Activated CD4-positive, alpha-beta memory T cell treated with anti-CD3 and anti-CD28 coated beads for 36 hours (primary cell): ENCODE measurements around the gene ACAT2. TPM values are rescaled to one million over a fixed set of nuclear protein-coding genes. Genes with fewer than 3 reads are reported as not detected.
A peak's percentile ranks its signal among the peaks of the same experiment; 100 is the strongest.
"Not testable (repeated sequence)": the region's sequence is repeated elsewhere in the genome, so short reads cannot be mapped to it uniquely, and the experiment has no call there.

ENCODE experiments used
- CTCF ChIA-PET: fragments of 350-600 bp; sonication (Branson Sonifier 250); formaldehyde crosslinking; loops from one replicate; lab custom pipeline; 2021; ENCODE audit warnings: antibody characterized with exemption, inconsistent platforms; lab: Charles Lee
- POLR2A ChIA-PET: fragments of 350-600 bp; sonication (Branson Sonifier 250); formaldehyde crosslinking; loops from one replicate; lab custom pipeline; 2021; ENCODE audit warnings: antibody characterized with exemption; lab: Charles Lee
- DNase-seq: peaks from one replicate; pipeline ENCODE4 v3.0.0-alpha.2; 2020
- H3K27ac Mint-ChIP-seq: one replicate; pipeline ENCODE4 v1.8.0; 2021; ENCODE audit warnings: mixed read lengths
- H3K27me3 Mint-ChIP-seq: one replicate; pipeline ENCODE4 v1.8.0; 2021; ENCODE audit warnings: mixed read lengths
- H3K36me3 Mint-ChIP-seq: one replicate; pipeline ENCODE4 v1.8.0; 2021; ENCODE audit warnings: mixed read lengths
- H3K4me1 Mint-ChIP-seq: one replicate; pipeline ENCODE4 v1.8.0; 2021; ENCODE audit warnings: low read depth, mixed read lengths
- H3K4me3 Mint-ChIP-seq: one replicate; pipeline ENCODE4 v1.8.0; 2021; ENCODE audit warnings: mild to moderate bottlenecking, mixed read lengths
- H3K9me3 Mint-ChIP-seq: one replicate; pipeline ENCODE4 v1.8.0; 2021; ENCODE audit warnings: mixed read lengths
- intact Hi-C: fragments of 100-400 bp; cut with micrococcal nuclease; formaldehyde crosslinking; loops from one replicate; pipeline ENCODE4 v1.15.1; 2023
- total RNA-seq, 2 experiments: library from RNA; stranded (reverse); gene quantifications; one replicate each; pipeline ENCODE4 v1.2.3, GENCODE V29; 2021

The ACAT2 gene
- total RNA-seq, 2 experiments from 2014 or later = 115 to 116 TPM

- H3K9me3 Mint-ChIP-seq = no peaks in the 10 kb centered on the region
- H3K36me3 Mint-ChIP-seq = peaks cover 60% of the 10 kb centered on the region
- no peaks in the 10 kb centered on the region for H3K27me3 Mint-ChIP-seq
- H3K4me3 Mint-ChIP-seq = no peak overlapping the region
- peaks cover 8% of the 10 kb centered on the region for H3K4me1 Mint-ChIP-seq
- POLR2A ChIA-PET = no interaction called here
- CTCF ChIA-PET = no interaction called here
- no peak for DNase-seq
- peak overlapping the region; percentile 40 for H3K27ac Mint-ChIP-seq
- intact Hi-C loops = no loop called here
These were observed 15.5 kb downstream of the ACAT2 start for GRCh38 chr6:159777240-159777904.

DNA sequence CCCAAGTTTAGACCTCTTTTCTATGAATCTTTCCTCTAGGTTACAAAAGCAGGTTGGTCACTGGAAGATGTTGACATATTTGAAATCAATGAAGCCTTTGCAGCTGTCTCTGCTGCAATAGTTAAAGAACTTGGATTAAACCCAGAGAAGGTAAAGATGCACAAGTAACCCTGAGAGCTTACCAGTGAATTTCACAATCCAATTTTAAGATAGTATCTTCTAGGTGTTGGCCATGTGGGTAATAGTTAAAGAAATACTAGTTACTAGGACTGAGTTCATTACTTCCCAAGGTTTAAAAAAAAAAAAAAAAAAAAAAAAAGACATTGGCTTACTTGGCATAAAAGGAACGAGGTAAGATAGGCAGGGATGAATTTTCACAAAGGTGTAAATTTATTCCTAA lies 16.3 kb downstream of the ACAT2 start:
- H3K4me3 Mint-ChIP-seq = no peak overlapping the region
- CTCF ChIA-PET = no interaction called here
- no peaks in the 10 kb centered on the region for H3K9me3 Mint-ChIP-seq
- no peak for DNase-seq
- peaks cover 68% of the 10 kb centered on the region for H3K36me3 Mint-ChIP-seq
- intact Hi-C loops = no loop called here
- H3K27me3 Mint-ChIP-seq = no peaks in the 10 kb centered on the region
- H3K27ac Mint-ChIP-seq = no peak overlapping the region
- POLR2A ChIA-PET = no interaction called here
- H3K4me1 Mint-ChIP-seq = peaks cover 16% of the 10 kb centered on the region

GRCh38 chr6:159778542-159779103 lies 16.8 kb downstream of the ACAT2 start:
- ChIA-PET POLR2A (no interaction called here), CTCF (no interaction called here)
- H3K9me3 Mint-ChIP-seq = no peaks in the 10 kb centered on the region
- peaks cover 71% of the 10 kb centered on the region for H3K36me3 Mint-ChIP-seq
- peaks cover 19% of the 10 kb centered on the region for H3K4me1 Mint-ChIP-seq
- intact Hi-C loops = no loop called here
- no peak for DNase-seq
- H3K4me3 Mint-ChIP-seq = no peak overlapping the region
- no peak overlapping the region for H3K27ac Mint-ChIP-seq
- H3K27me3 Mint-ChIP-seq = no peaks in the 10 kb centered on the region

DNA sequence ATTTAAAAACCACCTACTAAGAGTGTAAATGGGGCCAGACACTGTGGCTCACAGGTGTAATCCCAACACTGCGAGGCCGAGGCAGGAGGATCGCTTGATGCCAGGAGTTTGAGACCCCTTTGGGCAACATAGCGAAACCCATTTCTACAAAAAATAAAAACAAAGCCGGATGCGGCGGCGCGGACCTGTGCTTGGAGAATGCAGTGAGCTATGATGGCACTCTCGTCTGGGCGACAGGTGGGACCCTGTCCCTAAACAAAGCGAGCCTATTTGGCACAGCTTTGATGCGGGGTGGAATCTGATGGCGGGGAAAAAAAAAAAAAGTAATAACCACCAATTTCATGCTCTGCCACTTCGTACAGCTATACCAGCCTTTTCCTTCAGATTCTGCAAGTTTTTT lies 26.4 kb downstream of the ACAT2 start:
- H3K4me3 Mint-ChIP-seq = peak overlapping the region; percentile 96
- H3K27ac Mint-ChIP-seq = peak overlapping the region; percentile 98
- H3K27me3 Mint-ChIP-seq = no peaks in the 10 kb centered on the region
- intact Hi-C loops = loop anchor here (5.0 kb wide), 1 partner anchor 194 kb away; no protein-coding TSS in a partner anchor
- peaks cover 62% of the 10 kb centered on the region for H3K4me1 Mint-ChIP-seq
- H3K9me3 Mint-ChIP-seq = no peaks in the 10 kb centered on the region
- DNase-seq = peak; percentile 39
- POLR2A ChIA-PET = interaction anchor here (0.7 to 5.2 kb wide), 6 partner anchors 27 to 178 kb away, joined by 3 to 90 read pairs (median 14); partner anchors contain the start of genes ACAT2, SOD2 and WTAP
- CTCF ChIA-PET = interaction anchor here (1.6 kb wide), 1 partner anchor 19 kb away, joined by 5 read pairs; no protein-coding TSS in a partner anchor
- peaks cover 75% of the 10 kb centered on the region for H3K36me3 Mint-ChIP-seq

GRCh38 chr6:159788753-159789376 lies 27.0 kb downstream of the ACAT2 start:
- peaks cover 73% of the 10 kb centered on the region for H3K36me3 Mint-ChIP-seq

DNA sequence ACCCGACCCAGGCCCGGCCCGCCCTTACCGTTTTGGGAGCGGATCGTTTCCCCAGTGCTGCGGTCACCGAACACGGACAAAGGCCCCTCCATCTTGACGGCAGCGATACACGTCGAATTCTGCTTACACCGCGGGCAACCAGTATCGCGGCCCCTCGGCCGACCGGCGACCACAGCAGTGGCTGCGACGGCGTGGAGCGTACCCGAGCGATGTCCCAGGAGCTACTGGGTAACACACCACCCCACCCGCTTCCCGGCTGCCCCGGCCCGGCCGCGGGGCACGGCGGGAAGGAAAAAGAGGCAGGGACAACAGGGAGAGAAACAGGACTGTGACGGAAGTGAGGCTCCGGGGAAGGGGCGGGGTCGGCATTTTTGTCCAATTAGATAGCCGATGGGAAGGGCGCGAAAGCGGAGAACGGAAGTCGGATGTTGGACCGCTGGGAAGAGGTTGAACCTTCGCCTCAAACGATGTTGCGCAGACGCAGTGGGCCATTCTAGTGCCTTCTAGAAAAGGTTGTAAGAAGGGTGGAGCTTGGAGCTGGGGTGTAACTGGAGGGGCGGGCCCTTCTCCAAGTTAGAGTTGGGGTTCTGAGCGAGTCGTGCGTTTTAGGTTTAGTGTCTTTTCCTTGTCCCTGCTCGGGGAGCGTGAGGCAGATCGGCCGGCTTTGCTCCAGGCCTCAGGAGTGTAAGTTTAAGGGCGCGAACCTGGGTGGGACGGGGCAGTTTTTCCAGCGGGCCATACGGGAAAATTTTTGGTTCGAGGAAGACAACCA lies 27.7 kb downstream of the ACAT2 start, which contains the start of gene TCP1:
Gene TCP1 (minus strand): TSS at position 226 of the 772 bp plus-strand sequence. CDS start 134 bp downstream, at position 92.
- ChIA-PET CTCF (interaction anchor here (0.7 to 2.2 kb wide), 2 partner anchors 57 to 98 kb away, joined by 3 to 9 read pairs; no protein-coding TSS in a partner anchor), POLR2A (interaction anchor here (0.6 to 5.2 kb wide), 9 partner anchors 20 to 193 kb away, joined by 3 to 90 read pairs (median 6); partner anchors contain the start of genes ACAT2, SOD2 and WTAP)
- H3K27ac Mint-ChIP-seq = peak within 1 kb of the TSS; percentile 98
- no peaks in the 10 kb centered on the region for H3K9me3 Mint-ChIP-seq
- peak; percentile 100 for DNase-seq
- H3K36me3 Mint-ChIP-seq = peaks cover 73% of the 10 kb centered on the region
- H3K27me3 Mint-ChIP-seq = no peaks in the 10 kb centered on the region
- H3K4me3 Mint-ChIP-seq = peak within 1 kb of the TSS; percentile 96
- intact Hi-C loops = loop anchor here (1.0 to 5.0 kb wide), 7 partner anchors 27 to 673 kb away; partner anchors contain the start of genes ACAT2, SOD2 and WTAP
- H3K4me1 Mint-ChIP-seq = peaks cover 64% of the 10 kb centered on the region

More at GRCh38 chr6:159788753-159789376, 27.0 kb downstream of the ACAT2 start:
- DNase-seq = peak; percentile 54
- no peaks in the 10 kb centered on the region for H3K27me3 Mint-ChIP-seq
- H3K9me3 Mint-ChIP-seq = no peaks in the 10 kb centered on the region
- peaks cover 62% of the 10 kb centered on the region for H3K4me1 Mint-ChIP-seq
- intact Hi-C loops = loop anchor here (1.0 to 5.0 kb wide), 4 partner anchors 27 to 193 kb away; partner anchors contain the start of genes ACAT2, SOD2 and WTAP
- ChIA-PET CTCF (interaction anchor here (1.6 to 2.2 kb wide), 2 partner anchors 19 to 98 kb away, joined by 5 to 9 read pairs; no protein-coding TSS in a partner anchor), POLR2A (interaction anchor here (0.9 to 5.2 kb wide), 8 partner anchors 26 to 194 kb away, joined by 3 to 90 read pairs (median 6); partner anchors contain the start of genes ACAT2, SOD2 and WTAP)
- peak overlapping the region; percentile 98 for H3K27ac Mint-ChIP-seq
- peak overlapping the region; percentile 96 for H3K4me3 Mint-ChIP-seq

- Mint-ChIP-seq H3K27ac (peak within 1 kb of the TSS; percentile 98), H3K9me3 (no peaks in the 10 kb centered on the region), H3K4me1 (peaks cover 59% of the 10 kb centered on the region), H3K36me3 (peaks cover 69% of the 10 kb centered on the region), H3K27me3 (no peaks in the 10 kb centered on the region), H3K4me3 (peak within 1 kb of the TSS; percentile 96)
- ChIA-PET POLR2A (interaction anchor here (0.6 to 5.2 kb wide), 10 partner anchors 20 to 192 kb away, joined by 3 to 90 read pairs (median 6); partner anchors contain the start of genes ACAT2, SOD2 and WTAP), CTCF (interaction anchor here (0.5 to 2.2 kb wide), 6 partner anchors 11 to 822 kb away, joined by 3 to 9 read pairs (median 3); no protein-coding TSS in a partner anchor)
- peak; percentile 94 for DNase-seq
- intact Hi-C loops = loop anchor here (1.0 to 5.0 kb wide), 3 partner anchors 141 to 672 kb away; no protein-coding TSS in a partner anchor
These were observed 28.5 kb downstream of the ACAT2 start, which contains the start of gene MRPL18 for GRCh38 chr6:159790149-159790955. Gene MRPL18 (plus strand): TSS chr6:159790467. CDS start chr6:159790588, 121 bp downstream.

GRCh38 chr6:159790956-159791598 lies 29.2 kb downstream of the ACAT2 start:
- Mint-ChIP-seq H3K4me1 (peaks cover 56% of the 10 kb centered on the region), H3K27me3 (no peaks in the 10 kb centered on the region), H3K9me3 (no peaks in the 10 kb centered on the region), H3K36me3 (peaks cover 63% of the 10 kb centered on the region), H3K27ac (peak overlapping the region; percentile 98), H3K4me3 (peak overlapping the region; percentile 96)
- ChIA-PET CTCF (interaction anchor here (0.5 to 1.6 kb wide), 6 partner anchors 11 to 823 kb away, joined by 3 to 4 read pairs (median 4); no protein-coding TSS in a partner anchor), POLR2A (interaction anchor here (1.4 to 5.2 kb wide), 4 partner anchors 30 to 177 kb away, joined by 5 to 90 read pairs (median 27); partner anchors contain the start of genes ACAT2, SOD2 and WTAP)
- intact Hi-C loops = loop anchor here (1.0 to 5.0 kb wide), 3 partner anchors 140 to 671 kb away; no protein-coding TSS in a partner anchor
- DNase-seq = no peak

DNA sequence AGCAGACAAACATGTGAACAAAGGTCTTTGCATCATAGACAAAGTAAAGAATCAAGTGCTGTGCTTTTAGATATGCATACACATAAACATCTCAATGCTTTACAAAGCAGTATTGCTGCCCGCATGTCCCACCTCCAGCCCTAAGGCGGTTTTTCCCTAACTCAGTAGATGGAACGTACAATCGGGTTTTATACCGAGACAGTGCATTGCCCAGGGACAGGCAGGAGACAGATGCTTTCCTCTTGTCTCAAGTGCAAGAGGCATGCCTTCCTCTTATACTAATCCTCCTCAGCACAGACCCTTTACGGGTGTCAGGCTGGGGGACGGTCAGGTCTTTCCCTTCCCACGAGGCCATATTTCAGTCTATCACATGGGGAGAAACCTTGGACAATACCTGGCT lies 33.1 kb downstream of the ACAT2 start:
- CTCF ChIA-PET = not testable (repeated sequence)
- H3K36me3 Mint-ChIP-seq = peaks cover 56% of the 10 kb centered on the region

GRCh38 chr6:159797554-159797953 lies 35.7 kb downstream of the ACAT2 start:
- CTCF ChIA-PET = no interaction called here
- POLR2A ChIA-PET = no interaction called here
- Mint-ChIP-seq H3K9me3 (no peaks in the 10 kb centered on the region), H3K27me3 (no peaks in the 10 kb centered on the region), H3K27ac (peak overlapping the region; percentile 69), H3K4me1 (peaks cover 44% of the 10 kb centered on the region), H3K4me3 (no peak overlapping the region), H3K36me3 (peaks cover 40% of the 10 kb centered on the region)
- no peak for DNase-seq
- intact Hi-C loops = no loop called here

More for the DNA sequence above, 33.1 kb downstream of the ACAT2 start:
- H3K4me3 Mint-ChIP-seq, POLR2A ChIA-PET, H3K27me3 Mint-ChIP-seq, DNase-seq, H3K9me3 Mint-ChIP-seq, H3K27ac Mint-ChIP-seq: not testable (repeated sequence)
- peaks cover 60% of the 10 kb centered on the region for H3K4me1 Mint-ChIP-seq
- intact Hi-C loops = loop anchor here (5.0 kb wide), 1 partner anchor 667 kb away; no protein-coding TSS in a partner anchor
